Psoas muscle (tissue), 8 donors: Measurements from ENCODE around the gene COMP. TPM values are rescaled to one million over a fixed set of nuclear protein-coding genes. Genes with fewer than 3 reads are reported as not detected.

Experiments
- ATAC-seq, 4 donors: fragments of 200-7000 bp; cut with Tn5 transposase; one replicate each; pipeline ENCODE4 v1.9.1; 2020; ENCODE audit warnings: moderate library complexity in 3 of 4, mild to moderate bottlenecking in 2 of 4
- DNase-seq, 2 donors: peaks; one replicate each; pipeline ENCODE4 v3.0.0-alpha.2; 2020
- H3K27ac ChIP-seq: fragments of 200-600 bp; one replicate; pipeline ENCODE4 v1.8.0; 2022
- H3K27me3 ChIP-seq, 3 donors: fragments of 200-600 bp in 1 of 3; one replicate each; pipeline versions ENCODE4 v1.6.1 to v1.8.0; 2013 to 2022; ENCODE audit warnings: low read length in 2 of 3, mild to moderate bottlenecking in 2 of 3, moderate library complexity in 1 of 3; ENCODE audit not compliant: insufficient read depth in 3 of 3
- H3K36me3 ChIP-seq, 2 donors: fragments of 200-600 bp in 1 of 2; one replicate each; pipeline versions ENCODE4 v1.6.1 to v1.8.0; 2013 to 2022; ENCODE audit warnings: low read depth in 1 of 2, mild to moderate bottlenecking in 1 of 2, moderate library complexity in 1 of 2; ENCODE audit not compliant: insufficient read depth in 1 of 2
- H3K4me1 ChIP-seq: fragments of 200-600 bp; one replicate; pipeline ENCODE4 v1.8.0; 2022
- H3K4me3 ChIP-seq: fragments of 200-600 bp; one replicate; pipeline ENCODE4 v1.8.0; 2022; ENCODE audit warnings: mild to moderate bottlenecking
- H3K9me3 ChIP-seq: fragments of 200-600 bp; one replicate; pipeline ENCODE4 v1.8.0; 2022
- CTCF ChIP-seq: fragments of 200-600 bp; IDR thresholded peaks from one replicate; pipeline ENCODE4 v1.8.0; 2022; ENCODE audit warnings: antibody characterized with exemption
- WGBS, 3 donors: extraction: QIAGEN DNeasy Blood & Tissue Kit; methylation state at CpG; one replicate each; pipeline versions ENCODE4 v1.1.6 to v1.1.7; 2013; 5-methylcytosine and 5-hydroxymethylcytosine counted together
- intact Hi-C, 2 donors: fragments of 100-400 bp; cut with DNase I; formaldehyde crosslinking; loops; one replicate each; pipeline versions ENCODE4 v1.11.0 to v1.14.2; 2022
- polyA plus RNA-seq, 3 donors: library from polyadenylated mRNA; stranded (reverse); fragments of 200-250 nt; gene quantifications; one replicate each; pipeline ENCODE4 v1.2.3, GENCODE V29; 2013
- total RNA-seq, 4 donors: library from RNA; stranded (reverse); fragmentation: NEBNext Ultra II Directional in 2 of 4; extraction: Animal tissue kit (Norgen Biotek cat#: 25700) in 2 of 4; gene quantifications; one replicate each; pipeline versions ENCODE4 v1.2.1 to v1.2.4, GENCODE V29; 2021 to 2023
- donor health status: healthy with polysubstance abuse.
- donor health status: DM: no; HTN: no; CAD: no; lungs with moderate emphysema.
- donor health status: Bipolar disorder and iron deficiency.
- donor health status: healthy.
- donor health status: DM: yes; HTN: yes; CAD: no.
- donor health status: DM: no; HTN: no; CAD: no.
- donor health status: DM: no; HTN: no; CAD: no.
- donor health status: DM: yes; HTN: yes; CAD: no.

COMP gene
- total and polyA plus RNA-seq, 7 donors, result 0.10 to 1.8 (median 0.84) TPM; not detected in 1

- peaks cover 0 to 44% (median 28%) of the 10 kb centered on the region in 3 donors for H3K27me3 ChIP-seq
- intact Hi-C loops, result no loop called here
- WGBS, 3 donors, result 31 to 41% (median 32%) methylated on average over 15 to 16 of the region's 16 CpGs
- no peak overlapping the region for H3K27ac ChIP-seq
- peaks cover 1% of the 10 kb centered on the region for H3K4me1 ChIP-seq
- no peak for TF ChIP-seq CTCF
- no peaks in the 10 kb centered on the region for H3K9me3 ChIP-seq
- H3K4me3 ChIP-seq, result no peak overlapping the region
- DNase-seq (no peak), ATAC-seq (peak in 2 of 4 donors; percentile 6 to 16)
- H3K36me3 ChIP-seq, result no peaks in the 10 kb centered on the region
Measured at GRCh38 chr19:18784786-18785120, 6.4 kb downstream of the COMP start.

- Histone ChIP-seq H3K27ac (no peak overlapping the region), H3K36me3 (no peaks in the 10 kb centered on the region), H3K4me1 (no peaks in the 10 kb centered on the region), H3K27me3 (peaks cover 0 to 39% (median 24%) of the 10 kb centered on the region in 3 donors), H3K4me3 (no peak overlapping the region), H3K9me3 (no peaks in the 10 kb centered on the region)
- ATAC-seq, result no peak
- 76 to 77% (median 76%) methylated on average over 19 of the region's 19 CpGs for WGBS, 3 donors
- no peak for TF ChIP-seq CTCF
- intact Hi-C loops, result no loop called here
- no peak for DNase-seq
Measured at GRCh38 chr19:18783958-18784785, 6.9 kb downstream of the COMP start.

DNA sequence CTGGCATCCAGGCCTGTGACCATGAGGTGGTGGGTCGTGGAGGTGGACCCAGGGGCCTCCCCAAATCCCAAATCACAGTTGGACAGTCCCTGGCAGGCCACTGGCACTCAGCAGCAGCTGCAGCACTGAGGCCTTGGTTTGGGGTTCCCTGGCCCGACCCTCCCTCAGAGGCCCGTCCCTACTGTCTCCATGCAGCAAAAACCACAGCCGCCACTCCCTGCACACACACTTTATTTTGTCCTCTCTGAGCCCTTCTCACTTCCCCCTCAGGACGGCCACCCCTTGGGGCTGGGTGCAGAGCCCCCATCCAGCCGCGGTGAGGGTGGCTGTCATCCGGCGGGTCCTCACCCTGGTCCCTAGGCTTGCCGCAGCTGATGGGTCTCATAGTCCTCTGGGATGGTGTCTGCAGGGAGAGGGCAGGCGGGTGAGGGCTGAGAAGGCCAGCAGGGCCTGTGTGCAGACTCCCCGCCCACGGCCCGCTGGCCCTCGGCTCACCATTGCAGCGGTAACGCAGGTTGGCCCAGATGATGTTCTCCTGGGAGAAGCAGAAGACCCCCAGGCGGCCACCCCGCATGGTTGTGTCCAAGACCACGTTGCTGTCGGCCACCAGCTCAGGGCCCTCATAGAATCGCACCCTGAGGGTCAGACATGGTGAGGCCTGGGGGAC lies 8.4 kb downstream of the COMP start:
- no peak for ATAC-seq
- 82 to 88% (median 83%) methylated on average over 22 of the region's 22 CpGs for WGBS, 3 donors
- intact Hi-C loops, result no loop called here
- TF ChIP-seq CTCF, result no peak
- Histone ChIP-seq H3K4me3 (no peak overlapping the region), H3K36me3 (no peaks in the 10 kb centered on the region), H3K27me3 (peaks cover 0 to 24% (median 14%) of the 10 kb centered on the region in 3 donors), H3K27ac (no peak overlapping the region), H3K9me3 (no peaks in the 10 kb centered on the region), H3K4me1 (no peaks in the 10 kb centered on the region)
- no peak for DNase-seq

DNA sequence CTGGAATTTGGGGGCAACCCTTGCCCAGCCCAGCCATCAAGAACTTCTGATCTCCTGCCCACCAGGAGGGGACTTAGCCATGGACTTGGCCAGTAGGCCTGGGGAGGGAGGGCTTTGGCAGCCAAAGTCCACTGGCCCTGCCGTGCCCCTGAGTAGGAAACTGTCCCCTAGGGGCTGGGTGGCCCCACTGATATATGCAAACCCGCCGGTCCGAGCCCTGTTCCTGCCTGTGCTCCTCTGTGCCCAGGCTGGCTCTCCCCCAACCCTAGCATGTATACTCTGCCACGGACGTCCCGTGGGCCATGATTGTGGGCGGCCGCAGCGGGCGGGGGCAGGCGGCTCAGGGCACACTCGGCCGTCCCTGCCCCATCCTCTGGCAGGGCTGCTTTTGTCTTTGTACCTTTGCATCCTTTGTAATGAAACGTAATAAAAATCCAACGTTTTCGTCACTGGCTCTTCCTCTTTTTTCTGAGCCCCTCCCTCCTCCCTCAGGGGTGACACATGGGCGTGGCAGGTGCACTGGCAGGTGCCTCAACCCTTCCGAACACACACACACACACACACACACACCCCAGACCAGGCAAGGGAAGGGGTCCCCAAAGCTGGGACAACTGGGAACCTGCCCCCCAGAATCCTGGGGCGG lies 9.1 kb downstream of the COMP start:
- intact Hi-C loops, result no loop called here
- 66 to 74% (median 67%) methylated on average over 18 to 20 of the region's 20 CpGs for WGBS, 3 donors
- H3K27ac ChIP-seq, result no peak overlapping the region
- TF ChIP-seq CTCF, result no peak
- peaks cover 0 to 17% (median 7%) of the 10 kb centered on the region in 3 donors for H3K27me3 ChIP-seq
- no peaks in the 10 kb centered on the region for H3K9me3 ChIP-seq
- no peaks in the 10 kb centered on the region for H3K36me3 ChIP-seq
- H3K4me3 ChIP-seq, result no peak overlapping the region
- no peak for ATAC-seq
- no peaks in the 10 kb centered on the region for H3K4me1 ChIP-seq
- DNase-seq, result no peak
